HEK293T (cell line): Measurements from ENCODE around the gene DOK1.

Experiments used
- BHLHE40 ChIP-seq: fragments of 450-650 bp; IDR thresholded peaks from 2 replicates; pipeline ENCODE4 v1.6.1; 2016; ENCODE audit warnings: mild to moderate bottlenecking, moderate library complexity, borderline replicate concordance
- ELF4 ChIP-seq: fragments of 450-650 bp; IDR thresholded peaks from 2 replicates; pipeline ENCODE4 v1.6.1; 2017; ENCODE audit warnings: antibody characterized with exemption
- FOXM1 ChIP-seq: fragments of 450-650 bp; IDR thresholded peaks from 2 replicates; pipeline ENCODE4 v1.6.1; 2017; ENCODE audit warnings: mild to moderate bottlenecking, borderline replicate concordance
- SUZ12 ChIP-seq: fragments of 450-650 bp; IDR thresholded peaks from 2 replicates; pipeline ENCODE4 v1.6.1; 2016; ENCODE audit warnings: mild to moderate bottlenecking
- TARDBP ChIP-seq: fragments of 450-650 bp; IDR thresholded peaks from 2 replicates; pipeline ENCODE4 v1.6.1; 2016
- ZNF384 ChIP-seq: fragments of 450-650 bp; IDR thresholded peaks from 2 replicates; pipeline ENCODE4 v1.6.1; 2016

DNA sequence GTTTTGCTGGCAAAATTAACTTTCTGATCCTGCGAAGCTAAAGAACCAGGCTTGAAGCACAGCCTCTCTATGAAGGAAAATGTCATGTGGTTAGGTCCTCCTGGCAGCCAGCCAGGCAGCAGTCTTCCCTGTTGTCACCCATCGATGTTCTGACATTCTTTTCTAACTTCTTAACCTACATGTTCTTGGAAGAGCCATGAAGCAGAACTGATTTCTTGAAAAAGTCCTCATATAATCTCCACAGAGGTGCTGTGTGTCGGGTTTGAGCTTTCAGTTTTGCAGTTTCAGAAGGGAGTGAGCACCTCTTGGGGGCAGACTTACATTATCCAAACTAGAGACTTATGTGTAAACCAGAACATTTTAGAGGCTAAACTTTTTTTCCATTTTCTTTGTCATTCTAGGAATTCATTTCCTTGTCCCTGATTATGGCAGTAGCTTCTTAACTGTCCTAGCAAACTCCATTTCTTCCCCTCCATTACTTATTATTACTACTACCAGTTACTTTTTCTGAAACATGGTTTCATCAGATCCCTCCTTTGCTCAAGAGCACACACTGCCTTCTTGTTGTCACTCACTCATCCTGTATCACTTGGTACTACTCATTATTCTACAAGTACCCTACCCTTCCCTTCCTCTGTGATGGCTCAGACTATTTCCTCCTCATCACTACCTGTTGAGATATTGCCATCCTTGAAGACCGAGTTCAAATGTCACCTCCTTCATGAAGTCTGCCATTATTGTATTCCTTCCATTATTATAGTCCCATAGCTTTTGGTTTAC is 31.1 kb downstream of the DOK1 start:
- TF ChIP-seq FOXM1 (no peak), SUZ12 (no peak), ELF4 (no peak), BHLHE40 (no peak), ZNF384 (no peak), TARDBP (no peak)
